Gastroesophageal sphincter (tissue), 3 donors: ENCODE data around the gene TP53BP2.

Experiments
- CTCF ChIP-seq, 4 experiments: fragments of 200-600 bp in 2 of 4; fragments of 450-650 bp in 2 of 4; sonication (generic) in 1 of 4; IDR thresholded peaks; one replicate each; pipeline ENCODE4 v1.5.1; 2017 to 2019; ENCODE audit warnings: antibody characterized with exemption in 4 of 4, mild to moderate bottlenecking in 2 of 4, moderate library complexity in 2 of 4
- POLR2A ChIP-seq, 2 donors: fragments of 450-650 bp; IDR thresholded peaks; one replicate each; pipeline ENCODE4 v1.6.1; 2017; ENCODE audit warnings: antibody characterized with exemption in 2 of 2, mild to moderate bottlenecking in 2 of 2, moderate library complexity in 1 of 2
- POLR2AphosphoS5 ChIP-seq: sonication (generic); formaldehyde crosslinking; IDR thresholded peaks from one replicate; pipeline ENCODE4 v1.6.1; 2017; ENCODE audit warnings: antibody characterized with exemption

- TF ChIP-seq CTCF (IDR thresholded peaks at IDR 0.05) (no peak), POLR2AphosphoS5 (no peak), POLR2A (IDR thresholded peaks at IDR 0.05) (no peak)
These were observed 88.7 kb downstream of the TP53BP2 start for GRCh38 chr1:223756806-223757700.
